GM12878 (cell line): Measurements from ENCODE around the gene UBE2G2. TPM values are rescaled to one million over a fixed set of nuclear protein-coding genes. Genes with fewer than 3 reads are reported as not detected.

Source experiments
- ASH2L ChIP-seq: fragments of 300-600, 200-600 bp; sonication (generic); IDR thresholded peaks from 2 replicates; pipeline ENCODE4 v1.6.1; 2017; ENCODE audit warnings: low read depth, mild to moderate bottlenecking, borderline replicate concordance
- HDAC2 ChIP-seq: fragments of 200-600 bp; sonication (generic); IDR thresholded peaks from 2 replicates; pipeline ENCODE4 v1.6.1; 2017
- NRF1 ChIP-seq: conservative IDR thresholded peaks from 2 replicates; pipeline ENCODE4 v1.6.1; 2011; ENCODE audit warnings: mild to moderate bottlenecking, low read depth, low read length, improper control_type of control experiment
- polyA plus RNA-seq, 11 experiments: library from polyadenylated mRNA; depleted of rRNA in 4 of 11; unstranded in 6 of 11; stranded (reverse) in 5 of 11; fragments of >200 nt; fragmentation: Nextera tagmentation in 4 of 11; fragmentation: Illumina TruSeq in 1 of 11; extraction: Ambion mirVana in 4 of 11; extraction: Trizol in 1 of 11; gene quantifications; 1 replicate in 1 of 11; 2 replicates in 10 of 11; pipeline versions ENCODE4 v1.2.1 to v1.2.3, GENCODE V29; 2011 to 2016; ENCODE audit warnings: inconsistent platforms in 2 of 11, missing spikeins in 2 of 11, low read depth in 1 of 11
- total RNA-seq, 4 experiments: library from RNA; depleted of rRNA in 3 of 4; stranded (reverse); fragments of >200 nt in 3 of 4; fragmentation: Illumina TruSeq in 1 of 4; extraction: Trizol in 1 of 4; gene quantifications; 2 replicates each; pipeline versions ENCODE4 v1.2.1 to v1.2.3, GENCODE V29; 2013 to 2021
- TF ChIP-seq, protein P1 (sequence below): fragments of 150-350 bp; IDR thresholded peaks from 2 replicates; pipeline ENCODE4 v1.6.1; 2016; ENCODE audit warnings: low read depth, low read length
- TF ChIP-seq, protein P2 (sequence below): IDR thresholded peaks from 2 replicates; pipeline ENCODE4 v1.6.1; 2012; ENCODE audit warnings: low read depth, low read length, improper control_type of control experiment
- TF ChIP-seq, protein P3 (sequence below): fragments of 450-650 bp; IDR thresholded peaks from 2 replicates; pipeline ENCODE4 v1.6.1; 2017; ENCODE audit warnings: mild to moderate bottlenecking, moderate library complexity

The UBE2G2 gene
- total and polyA plus RNA-seq, 10 of the 15 experiments (the other 5 are each of a cell fraction or from before 2014, with no cell fraction given) = 27.0 to 139 (median 75.9) TPM

DNA sequence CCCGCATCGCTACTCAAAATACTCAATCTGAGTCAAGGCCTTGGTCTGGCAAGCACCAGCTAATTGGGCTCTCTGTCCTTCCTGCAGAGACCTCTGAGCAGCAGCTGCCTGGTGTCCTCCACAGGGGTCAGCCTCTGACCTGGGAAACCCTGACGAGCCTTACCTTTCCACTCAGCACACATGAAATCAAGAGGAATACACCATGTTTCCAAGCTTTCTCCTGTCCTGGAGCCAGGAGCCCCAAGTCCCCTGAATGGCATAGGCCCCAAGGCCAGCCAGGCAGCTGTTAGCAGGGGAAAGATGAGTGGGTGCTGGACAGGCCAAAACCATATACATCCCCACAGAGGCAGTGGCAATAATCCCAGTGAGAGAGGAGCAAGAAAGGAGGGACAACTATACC, 63.0 kb downstream of the UBE2G2 start (continued):
- TF ChIP-seq, protein P1, sequence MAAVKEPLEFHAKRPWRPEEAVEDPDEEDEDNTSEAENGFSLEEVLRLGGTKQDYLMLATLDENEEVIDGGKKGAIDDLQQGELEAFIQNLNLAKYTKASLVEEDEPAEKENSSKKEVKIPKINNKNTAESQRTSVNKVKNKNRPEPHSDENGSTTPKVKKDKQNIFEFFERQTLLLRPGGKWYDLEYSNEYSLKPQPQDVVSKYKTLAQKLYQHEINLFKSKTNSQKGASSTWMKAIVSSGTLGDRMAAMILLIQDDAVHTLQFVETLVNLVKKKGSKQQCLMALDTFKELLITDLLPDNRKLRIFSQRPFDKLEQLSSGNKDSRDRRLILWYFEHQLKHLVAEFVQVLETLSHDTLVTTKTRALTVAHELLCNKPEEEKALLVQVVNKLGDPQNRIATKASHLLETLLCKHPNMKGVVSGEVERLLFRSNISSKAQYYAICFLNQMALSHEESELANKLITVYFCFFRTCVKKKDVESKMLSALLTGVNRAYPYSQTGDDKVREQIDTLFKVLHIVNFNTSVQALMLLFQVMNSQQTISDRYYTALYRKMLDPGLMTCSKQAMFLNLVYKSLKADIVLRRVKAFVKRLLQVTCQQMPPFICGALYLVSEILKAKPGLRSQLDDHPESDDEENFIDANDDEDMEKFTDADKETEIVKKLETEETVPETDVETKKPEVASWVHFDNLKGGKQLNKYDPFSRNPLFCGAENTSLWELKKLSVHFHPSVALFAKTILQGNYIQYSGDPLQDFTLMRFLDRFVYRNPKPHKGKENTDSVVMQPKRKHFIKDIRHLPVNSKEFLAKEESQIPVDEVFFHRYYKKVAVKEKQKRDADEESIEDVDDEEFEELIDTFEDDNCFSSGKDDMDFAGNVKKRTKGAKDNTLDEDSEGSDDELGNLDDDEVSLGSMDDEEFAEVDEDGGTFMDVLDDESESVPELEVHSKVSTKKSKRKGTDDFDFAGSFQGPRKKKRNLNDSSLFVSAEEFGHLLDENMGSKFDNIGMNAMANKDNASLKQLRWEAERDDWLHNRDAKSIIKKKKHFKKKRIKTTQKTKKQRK = no peak
- TF ChIP-seq ASH2L (no peak), HDAC2 (no peak), NRF1 (no peak)
- TF ChIP-seq, protein P2, sequence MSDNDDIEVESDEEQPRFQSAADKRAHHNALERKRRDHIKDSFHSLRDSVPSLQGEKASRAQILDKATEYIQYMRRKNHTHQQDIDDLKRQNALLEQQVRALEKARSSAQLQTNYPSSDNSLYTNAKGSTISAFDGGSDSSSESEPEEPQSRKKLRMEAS = no peak
- TF ChIP-seq, protein P3, sequence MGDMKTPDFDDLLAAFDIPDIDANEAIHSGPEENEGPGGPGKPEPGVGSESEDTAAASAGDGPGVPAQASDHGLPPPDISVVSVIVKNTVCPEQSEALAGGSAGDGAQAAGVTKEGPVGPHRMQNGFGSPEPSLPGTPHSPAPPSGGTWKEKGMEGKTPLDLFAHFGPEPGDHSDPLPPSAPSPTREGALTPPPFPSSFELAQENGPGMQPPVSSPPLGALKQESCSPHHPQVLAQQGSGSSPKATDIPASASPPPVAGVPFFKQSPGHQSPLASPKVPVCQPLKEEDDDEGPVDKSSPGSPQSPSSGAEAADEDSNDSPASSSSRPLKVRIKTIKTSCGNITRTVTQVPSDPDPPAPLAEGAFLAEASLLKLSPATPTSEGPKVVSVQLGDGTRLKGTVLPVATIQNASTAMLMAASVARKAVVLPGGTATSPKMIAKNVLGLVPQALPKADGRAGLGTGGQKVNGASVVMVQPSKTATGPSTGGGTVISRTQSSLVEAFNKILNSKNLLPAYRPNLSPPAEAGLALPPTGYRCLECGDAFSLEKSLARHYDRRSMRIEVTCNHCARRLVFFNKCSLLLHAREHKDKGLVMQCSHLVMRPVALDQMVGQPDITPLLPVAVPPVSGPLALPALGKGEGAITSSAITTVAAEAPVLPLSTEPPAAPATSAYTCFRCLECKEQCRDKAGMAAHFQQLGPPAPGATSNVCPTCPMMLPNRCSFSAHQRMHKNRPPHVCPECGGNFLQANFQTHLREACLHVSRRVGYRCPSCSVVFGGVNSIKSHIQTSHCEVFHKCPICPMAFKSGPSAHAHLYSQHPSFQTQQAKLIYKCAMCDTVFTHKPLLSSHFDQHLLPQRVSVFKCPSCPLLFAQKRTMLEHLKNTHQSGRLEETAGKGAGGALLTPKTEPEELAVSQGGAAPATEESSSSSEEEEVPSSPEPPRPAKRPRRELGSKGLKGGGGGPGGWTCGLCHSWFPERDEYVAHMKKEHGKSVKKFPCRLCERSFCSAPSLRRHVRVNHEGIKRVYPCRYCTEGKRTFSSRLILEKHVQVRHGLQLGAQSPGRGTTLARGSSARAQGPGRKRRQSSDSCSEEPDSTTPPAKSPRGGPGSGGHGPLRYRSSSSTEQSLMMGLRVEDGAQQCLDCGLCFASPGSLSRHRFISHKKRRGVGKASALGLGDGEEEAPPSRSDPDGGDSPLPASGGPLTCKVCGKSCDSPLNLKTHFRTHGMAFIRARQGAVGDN = no peak
